ENCODE data around the gene KIRREL3. TPM values are rescaled to one million over a fixed set of nuclear protein-coding genes. Genes with fewer than 3 reads are reported as not detected.

KIRREL3 gene
- total RNA-seq, 2 experiments from 2014 or later, result not detected

GRCh38 chr11:126707498-126707897 is 293.1 kb downstream of the KIRREL3 start:
- H3K27ac ChIP-seq (ENCODE audit: low read depth in 1 of 2, low read length in 2 of 2), result no peak overlapping the region
- H3K9me3 Mint-ChIP-seq, result no peaks in the 10 kb centered on the region
- DNase-seq (no peak), ATAC-seq (ENCODE audit: poor library complexity) (no peak)
- H3K4me3 ChIP-seq (ENCODE audit: low read length), result no peak overlapping the region
- no peaks in the 10 kb centered on the region for H3K36me3 ChIP-seq (ENCODE audit: insufficient read depth, low read length)
- intact Hi-C loops (cut with DNase I, micrococcal nuclease), result no loop called here
- peaks cover 0 to 15% of the 10 kb centered on the region in 2 experiments for H3K9me3 ChIP-seq (ENCODE audit: control insufficient read depth in 1 of 2, insufficient read depth in 1 of 2, low read length in 2 of 2)
- peaks cover 32% of the 10 kb centered on the region for H3K27me3 Mint-ChIP-seq
- no peaks in the 10 kb centered on the region for H3K36me3 Mint-ChIP-seq (ENCODE audit: low read depth)
- no peaks in the 10 kb centered on the region for H3K4me1 ChIP-seq (ENCODE audit: insufficient read depth, low read length)
- TF ChIP-seq, protein P1, sequence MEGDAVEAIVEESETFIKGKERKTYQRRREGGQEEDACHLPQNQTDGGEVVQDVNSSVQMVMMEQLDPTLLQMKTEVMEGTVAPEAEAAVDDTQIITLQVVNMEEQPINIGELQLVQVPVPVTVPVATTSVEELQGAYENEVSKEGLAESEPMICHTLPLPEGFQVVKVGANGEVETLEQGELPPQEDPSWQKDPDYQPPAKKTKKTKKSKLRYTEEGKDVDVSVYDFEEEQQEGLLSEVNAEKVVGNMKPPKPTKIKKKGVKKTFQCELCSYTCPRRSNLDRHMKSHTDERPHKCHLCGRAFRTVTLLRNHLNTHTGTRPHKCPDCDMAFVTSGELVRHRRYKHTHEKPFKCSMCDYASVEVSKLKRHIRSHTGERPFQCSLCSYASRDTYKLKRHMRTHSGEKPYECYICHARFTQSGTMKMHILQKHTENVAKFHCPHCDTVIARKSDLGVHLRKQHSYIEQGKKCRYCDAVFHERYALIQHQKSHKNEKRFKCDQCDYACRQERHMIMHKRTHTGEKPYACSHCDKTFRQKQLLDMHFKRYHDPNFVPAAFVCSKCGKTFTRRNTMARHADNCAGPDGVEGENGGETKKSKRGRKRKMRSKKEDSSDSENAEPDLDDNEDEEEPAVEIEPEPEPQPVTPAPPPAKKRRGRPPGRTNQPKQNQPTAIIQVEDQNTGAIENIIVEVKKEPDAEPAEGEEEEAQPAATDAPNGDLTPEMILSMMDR (IDR thresholded peaks at IDR 0.05), result no peak
- ChIA-PET CTCF (no interaction called here), POLR2A (no interaction called here)
- no peaks in the 10 kb centered on the region for H3K4me1 Mint-ChIP-seq (ENCODE audit: low read depth)
- no peak overlapping the region for H3K4me3 Mint-ChIP-seq
- no peak overlapping the region for H3K27ac Mint-ChIP-seq
- peaks cover 9 to 27% of the 10 kb centered on the region in 2 experiments for H3K27me3 ChIP-seq (ENCODE audit: control insufficient read depth in 1 of 2, insufficient read depth in 2 of 2, low read length in 2 of 2)

- POLR2A ChIA-PET, result no interaction called here
- no peaks in the 10 kb centered on the region for H3K4me1 ChIP-seq (ENCODE audit: insufficient read depth, low read length)
- TF ChIP-seq, protein P1 (IDR thresholded peaks at IDR 0.05), result no peak
- H3K27me3 Mint-ChIP-seq, result peaks cover 6% of the 10 kb centered on the region
- H3K4me3 ChIP-seq (ENCODE audit: low read length), result no peak overlapping the region
- no peak overlapping the region for H3K27ac ChIP-seq (ENCODE audit: low read depth in 1 of 2, low read length in 2 of 2)
- H3K36me3 ChIP-seq (ENCODE audit: insufficient read depth, low read length), result no peaks in the 10 kb centered on the region
- ATAC-seq (ENCODE audit: poor library complexity) (no peak), DNase-seq (no peak)
- CTCF ChIA-PET, result no interaction called here
- H3K4me3 Mint-ChIP-seq, result no peak overlapping the region
- no peaks in the 10 kb centered on the region for H3K4me1 Mint-ChIP-seq (ENCODE audit: low read depth)
- H3K9me3 ChIP-seq (ENCODE audit: control insufficient read depth in 1 of 2, insufficient read depth in 1 of 2, low read length in 2 of 2), result peaks cover 0 to 3% of the 10 kb centered on the region in 2 experiments
- no peaks in the 10 kb centered on the region for H3K9me3 Mint-ChIP-seq
- no peak overlapping the region for H3K27ac Mint-ChIP-seq
- H3K27me3 ChIP-seq (ENCODE audit: control insufficient read depth in 1 of 2, insufficient read depth in 2 of 2, low read length in 2 of 2), result no peaks in the 10 kb centered on the region
- H3K36me3 Mint-ChIP-seq (ENCODE audit: low read depth), result no peaks in the 10 kb centered on the region
- intact Hi-C loops (cut with DNase I, micrococcal nuclease), result no loop called here
These were observed 296.5 kb downstream of the KIRREL3 start for GRCh38 chr11:126704096-126704495.

DNA sequence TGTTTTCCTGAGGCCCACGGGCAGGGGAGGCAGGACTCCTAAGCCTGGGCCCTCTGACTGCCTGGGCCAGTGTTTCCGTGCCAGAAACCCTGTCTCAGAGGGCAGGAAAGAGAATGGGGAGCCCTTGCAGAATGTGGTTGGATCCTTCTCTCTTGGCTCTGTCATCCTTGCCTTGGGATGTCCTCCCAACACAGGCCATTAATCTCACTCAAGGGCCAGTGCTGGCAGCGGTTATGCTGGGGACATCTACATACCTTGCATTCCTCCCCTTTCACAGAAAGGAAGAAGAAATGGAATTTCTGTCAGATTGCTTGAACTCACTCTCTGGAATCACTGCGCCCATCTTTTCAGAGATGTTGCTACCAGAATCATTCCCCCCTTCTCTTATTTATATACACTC is 296.9 kb downstream of the KIRREL3 start:
- peaks cover 0 to 3% of the 10 kb centered on the region in 2 experiments for H3K9me3 ChIP-seq (ENCODE audit: control insufficient read depth in 1 of 2, insufficient read depth in 1 of 2, low read length in 2 of 2)
- Mint-ChIP-seq H3K9me3 (no peaks in the 10 kb centered on the region), H3K4me3 (no peak overlapping the region), H3K36me3 (ENCODE audit: low read depth) (no peaks in the 10 kb centered on the region), H3K27me3 (peaks cover 2% of the 10 kb centered on the region), H3K4me1 (ENCODE audit: low read depth) (no peaks in the 10 kb centered on the region), H3K27ac (no peak overlapping the region)
- CTCF ChIA-PET, result no interaction called here
- ATAC-seq (ENCODE audit: poor library complexity), result no peak
- DNase-seq, result no peak
- H3K4me1 ChIP-seq (ENCODE audit: insufficient read depth, low read length), result no peaks in the 10 kb centered on the region
- H3K4me3 ChIP-seq (ENCODE audit: low read length), result no peak overlapping the region
- TF ChIP-seq, protein P1 (IDR thresholded peaks at IDR 0.05), result no peak
- H3K36me3 ChIP-seq (ENCODE audit: insufficient read depth, low read length), result no peaks in the 10 kb centered on the region
- no peak overlapping the region for H3K27ac ChIP-seq (ENCODE audit: low read depth in 1 of 2, low read length in 2 of 2)
- intact Hi-C loops (cut with DNase I, micrococcal nuclease), result no loop called here
- POLR2A ChIA-PET, result no interaction called here
- no peaks in the 10 kb centered on the region for H3K27me3 ChIP-seq (ENCODE audit: control insufficient read depth in 1 of 2, insufficient read depth in 2 of 2, low read length in 2 of 2)

Measured in CD4-positive, alpha-beta T cell (primary cell).